Activated CD4-positive, alpha-beta T cell treated with anti-CD3 and anti-CD28 coated beads for 36 hours (primary cell): ENCODE results near the gene ZNF618. TPM values are rescaled to one million over a fixed set of nuclear protein-coding genes. Genes with fewer than 3 reads are reported as not detected.

ENCODE experiments used
- ATAC-seq: fragments of 200-7000 bp; cut with Tn5 transposase; one replicate; pipeline ENCODE4 v1.10.0; 2021; ENCODE audit warnings: mild to moderate bottlenecking, moderate library complexity
- CTCF ChIA-PET: fragments of 350-600 bp; sonication (Branson Sonifier 250); formaldehyde crosslinking; loops from one replicate; lab custom pipeline; 2021; ENCODE audit warnings: antibody characterized with exemption; lab: Charles Lee
- POLR2A ChIA-PET: fragments of 350-600 bp; sonication (Branson Sonifier 250); formaldehyde crosslinking; loops from one replicate; lab custom pipeline; 2021; ENCODE audit warnings: antibody characterized with exemption, inconsistent platforms; lab: Charles Lee
- DNase-seq: peaks from one replicate; pipeline ENCODE4 v3.0.0-alpha.2; 2020
- H3K27ac Mint-ChIP-seq: one replicate; pipeline ENCODE4 v1.8.0; 2021; ENCODE audit warnings: mixed read lengths
- H3K27me3 Mint-ChIP-seq: one replicate; pipeline ENCODE4 v1.8.0; 2021; ENCODE audit warnings: mixed read lengths
- H3K36me3 Mint-ChIP-seq: one replicate; pipeline ENCODE4 v1.8.0; 2021; ENCODE audit warnings: low read depth, mixed read lengths
- H3K4me1 Mint-ChIP-seq: one replicate; pipeline ENCODE4 v1.8.0; 2021; ENCODE audit warnings: mixed read lengths
- H3K4me3 Mint-ChIP-seq: one replicate; pipeline ENCODE4 v1.8.0; 2021; ENCODE audit warnings: mild to moderate bottlenecking, moderate library complexity, mixed read lengths
- H3K9me3 Mint-ChIP-seq: one replicate; pipeline ENCODE4 v1.8.0; 2021; ENCODE audit warnings: low read depth, mixed read lengths
- intact Hi-C, 2 experiments: fragments of 100-400 bp; cut with DNase I in 1 of 2; cut with micrococcal nuclease in 1 of 2; formaldehyde crosslinking; loops; one replicate each; pipeline versions ENCODE4 v1.14.2 to v1.15.1; 2022 to 2024; cut with DNase I, micrococcal nuclease
- total RNA-seq, 2 experiments: library from RNA; stranded (reverse); gene quantifications; one replicate each; pipeline ENCODE4 v1.2.3, GENCODE V29; 2021

Gene ZNF618
- total RNA-seq, 2 experiments from 2014 or later: 0.11 TPM

- Mint-ChIP-seq H3K36me3 (no peaks in the 10 kb centered on the region), H3K27me3 (no peaks in the 10 kb centered on the region), H3K27ac (no peak overlapping the region), H3K4me3 (no peak overlapping the region), H3K9me3 (no peaks in the 10 kb centered on the region), H3K4me1 (no peaks in the 10 kb centered on the region)
- no peak for DNase-seq
- POLR2A ChIA-PET: no interaction called here
- ATAC-seq: no peak
- intact Hi-C loops: no loop called here
- CTCF ChIA-PET: no interaction called here
Observed at GRCh38 chr9:113950195-113951031, 74.3 kb downstream of the ZNF618 start.

DNA sequence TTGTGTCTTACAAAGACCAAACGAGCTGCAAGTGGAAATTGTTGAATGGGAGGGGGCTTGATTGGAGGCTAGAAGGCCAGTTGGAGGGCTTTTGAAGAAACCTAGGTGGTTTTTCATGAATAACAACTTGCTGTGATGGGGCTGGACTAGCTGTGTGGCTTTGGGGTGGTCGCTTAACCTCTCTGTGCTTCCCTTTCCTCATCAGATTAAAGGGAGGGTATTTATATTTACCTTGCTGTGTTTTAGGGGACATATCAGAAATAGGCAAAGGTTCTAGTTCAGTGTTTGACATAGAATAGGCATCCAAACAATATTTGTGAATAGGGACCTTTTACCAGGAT is 74.9 kb downstream of the ZNF618 start:
- intact Hi-C loops: no loop called here
- CTCF ChIA-PET: no interaction called here

GRCh38 chr9:113952676-113953075 is 76.6 kb downstream of the ZNF618 start:
- Mint-ChIP-seq H3K27ac (no peak overlapping the region), H3K36me3 (no peaks in the 10 kb centered on the region), H3K4me1 (no peaks in the 10 kb centered on the region), H3K4me3 (no peak overlapping the region), H3K9me3 (no peaks in the 10 kb centered on the region), H3K27me3 (no peaks in the 10 kb centered on the region)
- ATAC-seq: no peak
- DNase-seq: no peak
- POLR2A ChIA-PET: no interaction called here
- CTCF ChIA-PET: no interaction called here
- intact Hi-C loops: no loop called here

More for the DNA sequence above, 74.9 kb downstream of the ZNF618 start:
- Mint-ChIP-seq H3K4me1 (no peaks in the 10 kb centered on the region), H3K36me3 (no peaks in the 10 kb centered on the region), H3K27me3 (no peaks in the 10 kb centered on the region), H3K4me3 (no peak overlapping the region), H3K27ac (no peak overlapping the region), H3K9me3 (no peaks in the 10 kb centered on the region)
- no peak for ATAC-seq
- DNase-seq: no peak
- POLR2A ChIA-PET: no interaction called here

GRCh38 chr9:113953531-113953930 is 77.4 kb downstream of the ZNF618 start:
- CTCF ChIA-PET: no interaction called here
- no peak for ATAC-seq
- Mint-ChIP-seq H3K27me3 (no peaks in the 10 kb centered on the region), H3K9me3 (no peaks in the 10 kb centered on the region), H3K4me3 (no peak overlapping the region), H3K4me1 (no peaks in the 10 kb centered on the region), H3K36me3 (no peaks in the 10 kb centered on the region), H3K27ac (no peak overlapping the region)
- intact Hi-C loops: no loop called here
- no peak for DNase-seq
- POLR2A ChIA-PET: no interaction called here

GRCh38 chr9:113954591-113954990 is 78.5 kb downstream of the ZNF618 start:
- no peaks in the 10 kb centered on the region for H3K4me1 Mint-ChIP-seq
- no peak overlapping the region for H3K27ac Mint-ChIP-seq
- no peaks in the 10 kb centered on the region for H3K9me3 Mint-ChIP-seq
- ChIA-PET POLR2A (interaction anchor here (0.9 kb wide), 1 partner anchor 24 kb away, joined by 3 read pairs; no protein-coding TSS in a partner anchor), CTCF (no interaction called here)
- intact Hi-C loops: no loop called here
- H3K4me3 Mint-ChIP-seq: no peak overlapping the region
- no peak for ATAC-seq
- H3K27me3 Mint-ChIP-seq: no peaks in the 10 kb centered on the region
- no peak for DNase-seq
- no peaks in the 10 kb centered on the region for H3K36me3 Mint-ChIP-seq

DNA sequence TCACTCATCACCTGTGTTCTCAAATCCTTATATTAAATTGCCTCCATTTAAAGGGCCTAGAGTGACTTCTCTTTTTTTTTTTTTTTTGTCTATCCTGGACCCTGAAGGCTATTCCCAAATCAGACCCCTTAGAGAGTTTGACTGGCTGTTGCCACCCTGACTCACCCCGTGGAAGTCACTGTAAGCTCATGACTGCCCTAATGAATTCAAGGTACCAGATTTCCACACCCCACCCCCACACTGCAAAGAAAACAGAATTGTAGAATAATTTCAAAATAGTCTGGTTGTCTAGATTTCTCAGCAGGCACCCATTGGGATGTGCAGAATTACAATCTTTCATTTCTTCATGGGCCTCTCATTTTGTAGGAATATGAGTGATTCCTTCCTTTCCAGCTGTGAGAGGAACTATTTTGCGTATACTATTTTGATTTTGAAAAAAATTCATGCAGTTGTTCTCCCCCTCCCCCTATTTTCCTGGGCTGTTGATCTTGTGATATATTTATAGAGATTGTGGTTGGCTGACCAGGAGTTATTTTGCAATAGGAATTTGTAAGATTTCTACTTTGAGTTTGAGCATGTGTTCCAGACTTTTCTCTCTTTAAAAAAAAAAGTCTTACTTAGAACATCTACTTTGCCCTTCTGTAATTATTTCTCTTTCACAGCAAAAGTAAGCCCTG is 79.1 kb downstream of the ZNF618 start:
- POLR2A ChIA-PET: no interaction called here
- H3K27ac Mint-ChIP-seq: no peak overlapping the region
- no peaks in the 10 kb centered on the region for H3K4me1 Mint-ChIP-seq
- CTCF ChIA-PET: interaction anchor here (0.6 kb wide), 1 partner anchor 784 kb away, joined by 4 read pairs; no protein-coding TSS in a partner anchor
- H3K36me3 Mint-ChIP-seq: no peaks in the 10 kb centered on the region
- no peak overlapping the region for H3K4me3 Mint-ChIP-seq
- H3K9me3 Mint-ChIP-seq: no peaks in the 10 kb centered on the region
- no peak for DNase-seq
- intact Hi-C loops: no loop called here
- ATAC-seq: no peak
- no peaks in the 10 kb centered on the region for H3K27me3 Mint-ChIP-seq

- CTCF ChIA-PET: interaction anchor here (1.0 kb wide), 1 partner anchor 10 kb away, joined by 3 read pairs; no protein-coding TSS in a partner anchor
- POLR2A ChIA-PET: no interaction called here
- no peaks in the 10 kb centered on the region for H3K36me3 Mint-ChIP-seq
Observed at GRCh38 chr9:113956901-113957300, 80.8 kb downstream of the ZNF618 start.

DNA sequence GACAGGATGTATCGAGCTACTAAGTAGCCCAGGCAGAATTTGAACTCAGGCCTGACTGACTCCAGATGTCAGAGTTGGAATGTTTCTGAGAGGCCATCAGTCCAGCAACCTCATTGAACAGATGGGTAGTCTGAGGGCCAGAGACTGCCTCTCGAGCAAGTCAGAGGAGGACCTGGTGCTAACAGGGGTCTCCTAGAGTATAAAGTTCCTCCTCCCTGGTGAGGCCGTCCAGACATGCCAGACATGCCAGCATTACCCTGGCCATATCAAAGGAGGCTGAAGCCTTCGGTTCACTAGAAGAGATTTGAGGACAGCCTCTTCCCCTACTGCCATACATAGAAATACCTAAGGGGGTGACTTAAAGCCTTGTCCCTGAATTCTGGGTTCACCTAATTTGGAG is 81.2 kb downstream of the ZNF618 start:
- ATAC-seq (no peak), DNase-seq (no peak)
- Mint-ChIP-seq H3K27ac (no peak overlapping the region), H3K4me1 (no peaks in the 10 kb centered on the region), H3K36me3 (no peaks in the 10 kb centered on the region), H3K9me3 (no peaks in the 10 kb centered on the region), H3K4me3 (no peak overlapping the region), H3K27me3 (no peaks in the 10 kb centered on the region)
- ChIA-PET POLR2A (no interaction called here), CTCF (interaction anchor here (1.0 kb wide), 1 partner anchor 9 kb away, joined by 3 read pairs; no protein-coding TSS in a partner anchor)
- intact Hi-C loops: no loop called here

More at GRCh38 chr9:113956901-113957300, 80.8 kb downstream of the ZNF618 start:
- Mint-ChIP-seq H3K9me3 (no peaks in the 10 kb centered on the region), H3K27me3 (no peaks in the 10 kb centered on the region), H3K27ac (no peak overlapping the region), H3K4me1 (no peaks in the 10 kb centered on the region), H3K4me3 (no peak overlapping the region)
- ATAC-seq (no peak), DNase-seq (no peak)
- intact Hi-C loops: no loop called here

DNA sequence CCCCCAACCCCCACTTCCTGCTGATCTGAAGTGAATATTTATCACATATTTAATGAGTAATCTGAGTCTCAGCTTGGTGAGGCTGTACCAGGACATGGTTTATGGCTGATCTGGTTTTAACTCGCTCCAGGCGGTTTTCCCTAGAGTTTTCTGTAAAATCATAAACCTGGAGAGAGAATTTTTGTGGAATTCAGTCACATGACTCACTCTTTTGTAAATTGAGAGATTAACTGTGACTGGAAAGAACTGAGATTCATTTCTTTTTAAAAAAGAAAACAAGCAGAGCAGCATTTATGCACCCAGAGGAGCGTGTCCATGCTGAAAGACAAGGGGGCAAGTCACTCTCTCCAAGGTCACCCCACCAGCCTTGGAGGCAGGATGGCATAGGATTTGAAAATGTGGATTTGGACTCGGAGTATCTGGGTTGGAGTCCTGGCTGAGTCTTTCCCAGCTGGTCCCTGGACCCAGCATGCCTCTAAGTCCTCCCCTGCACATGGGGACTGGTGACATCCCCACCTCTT is 81.8 kb downstream of the ZNF618 start:
- ATAC-seq (no peak), DNase-seq (no peak)
- no peaks in the 10 kb centered on the region for H3K36me3 Mint-ChIP-seq
- H3K4me1 Mint-ChIP-seq: no peaks in the 10 kb centered on the region
- H3K4me3 Mint-ChIP-seq: no peak overlapping the region
- intact Hi-C loops: no loop called here
- ChIA-PET POLR2A (no interaction called here), CTCF (no interaction called here)
- H3K9me3 Mint-ChIP-seq: no peaks in the 10 kb centered on the region
- no peak overlapping the region for H3K27ac Mint-ChIP-seq
- no peaks in the 10 kb centered on the region for H3K27me3 Mint-ChIP-seq

DNA sequence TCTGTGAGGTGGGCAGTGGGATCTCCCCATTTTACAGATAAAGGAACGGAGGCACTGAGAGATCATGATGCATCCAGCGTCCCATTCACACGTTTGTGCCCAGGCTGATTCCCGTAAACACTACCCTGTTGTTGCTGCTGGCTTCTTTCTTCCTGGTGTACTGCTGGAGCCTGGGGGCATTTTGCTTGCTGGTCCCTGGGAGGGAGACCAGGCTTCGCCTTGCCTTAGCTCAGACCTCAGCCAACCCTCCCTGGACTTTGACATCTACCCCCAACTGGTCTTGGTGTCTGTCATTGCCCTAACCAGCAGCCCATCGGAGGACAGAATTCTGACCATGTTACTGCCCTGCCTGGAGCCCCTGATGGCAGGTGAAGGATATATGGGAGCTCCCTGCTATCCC is 82.4 kb downstream of the ZNF618 start:
- intact Hi-C loops: no loop called here
- no peak for ATAC-seq
- H3K4me1 Mint-ChIP-seq: no peaks in the 10 kb centered on the region
- ChIA-PET CTCF (interaction anchor here (0.7 to 0.9 kb wide), 2 partner anchors 10 to 152 kb away, joined by 3 to 4 read pairs; no protein-coding TSS in a partner anchor), POLR2A (no interaction called here)
- no peak for DNase-seq
- H3K27me3 Mint-ChIP-seq: no peaks in the 10 kb centered on the region
- H3K9me3 Mint-ChIP-seq: no peaks in the 10 kb centered on the region
- H3K36me3 Mint-ChIP-seq: no peaks in the 10 kb centered on the region
- no peak overlapping the region for H3K27ac Mint-ChIP-seq
- no peak overlapping the region for H3K4me3 Mint-ChIP-seq

GRCh38 chr9:113960768-113961167 is 84.7 kb downstream of the ZNF618 start:
- CTCF ChIA-PET: interaction anchor here (1.0 kb wide), 1 partner anchor 78 kb away, joined by 5 read pairs; no protein-coding TSS in a partner anchor
- H3K36me3 Mint-ChIP-seq: no peaks in the 10 kb centered on the region
- no peaks in the 10 kb centered on the region for H3K4me1 Mint-ChIP-seq
- ATAC-seq (no peak), DNase-seq (no peak)
- H3K27me3 Mint-ChIP-seq: no peaks in the 10 kb centered on the region
- no peaks in the 10 kb centered on the region for H3K9me3 Mint-ChIP-seq
- intact Hi-C loops: no loop called here
- no peak overlapping the region for H3K4me3 Mint-ChIP-seq
- H3K27ac Mint-ChIP-seq: no peak overlapping the region
- POLR2A ChIA-PET: no interaction called here
